Fibroblast of peridontal ligament (primary cell): ENCODE measurements around the gene KLF15.

Source experiments
- DNase-seq: peaks from one replicate; pipeline ENCODE4 v3.0.0-alpha.2; 2010; ENCODE audit errors: extremely low read depth

The KLF15 gene

DNA sequence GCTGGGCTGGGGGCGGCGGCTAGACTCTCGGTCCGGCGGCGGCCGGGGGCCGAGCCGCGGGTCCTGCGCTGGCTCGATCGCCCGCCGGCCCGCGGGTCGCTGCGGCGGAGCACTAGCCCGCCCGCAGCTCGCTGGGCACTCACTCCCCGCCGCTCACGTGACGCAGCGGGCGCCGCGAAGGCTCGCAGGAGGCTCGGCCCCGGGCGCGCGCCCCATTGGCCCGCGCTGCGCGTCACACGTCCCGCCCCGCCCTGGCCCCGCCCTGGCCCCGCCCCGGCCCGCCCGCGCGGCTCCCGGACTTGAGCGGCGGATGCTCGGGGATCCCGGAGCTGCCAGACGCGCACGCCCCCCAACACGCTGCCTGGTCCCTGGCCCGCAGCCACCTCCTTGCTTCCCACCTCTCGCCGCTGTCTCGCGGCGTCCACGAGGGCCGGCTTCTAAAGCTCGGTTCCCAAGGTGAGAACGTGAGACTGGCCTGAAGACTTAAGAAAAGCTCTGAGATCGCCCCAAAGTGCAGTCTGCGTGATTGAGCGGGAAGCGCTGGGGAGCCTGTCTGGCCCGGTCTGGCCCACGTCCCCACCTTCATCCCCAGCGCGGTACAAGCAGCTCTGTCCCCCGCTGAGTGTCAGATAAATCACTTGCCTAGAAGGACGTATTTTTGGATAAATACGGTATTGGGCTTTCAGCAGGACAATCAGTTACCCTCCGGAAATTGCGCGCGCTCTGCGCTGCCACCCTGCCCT lies at the start of gene KLF15:
Gene KLF15, minus strand, starts transcription at position 114 of the 743 bp plus-strand sequence. CDS start 4,486 bp downstream, outside the sequence.
- DNase-seq: peak; percentile 50

DNA sequence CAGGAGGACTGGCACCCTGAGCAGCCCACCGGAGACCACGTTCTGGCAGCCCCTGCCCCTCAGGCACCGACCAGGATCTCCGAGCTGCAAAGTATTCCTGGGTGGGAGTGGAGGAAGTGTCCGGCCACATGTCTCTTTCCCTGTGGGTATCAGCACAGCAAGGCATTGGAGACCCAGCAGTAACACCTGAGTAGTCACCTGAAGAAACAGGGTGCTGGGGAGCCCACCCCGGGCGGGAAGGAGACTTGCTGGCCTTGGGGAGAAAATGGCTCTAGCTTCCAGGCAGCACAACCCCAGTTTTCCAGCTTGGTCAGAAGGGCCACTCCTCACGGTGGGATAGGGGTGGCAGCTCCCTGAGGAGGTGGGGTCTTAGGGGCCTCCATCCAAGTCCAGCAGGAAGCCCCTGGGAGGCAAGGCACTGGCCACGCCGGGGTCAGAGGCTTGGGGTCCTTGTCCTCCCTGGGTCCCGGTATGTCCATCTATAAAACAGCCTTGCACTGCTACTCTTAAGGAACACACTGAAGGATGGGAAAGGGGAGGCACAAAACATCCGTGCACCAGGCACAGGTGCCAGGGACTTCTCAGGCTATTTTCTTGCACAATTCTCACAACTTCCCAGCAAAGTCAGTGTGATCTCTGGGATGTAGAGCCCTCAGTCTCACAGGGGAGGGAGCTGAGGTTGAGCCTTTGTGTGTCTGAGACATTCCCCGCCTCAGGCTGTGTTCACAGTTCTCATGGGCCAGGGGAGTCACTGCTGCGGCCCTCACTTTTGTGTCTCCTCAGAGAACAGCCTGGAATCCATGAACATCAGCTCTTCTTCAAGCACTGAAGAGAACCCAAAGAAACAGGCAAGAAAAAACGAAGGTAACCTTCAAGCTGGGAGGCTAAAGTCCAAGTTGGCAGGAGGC lies 49.4 kb upstream of the KLF15 start:
- DNase-seq: no peak

DNA sequence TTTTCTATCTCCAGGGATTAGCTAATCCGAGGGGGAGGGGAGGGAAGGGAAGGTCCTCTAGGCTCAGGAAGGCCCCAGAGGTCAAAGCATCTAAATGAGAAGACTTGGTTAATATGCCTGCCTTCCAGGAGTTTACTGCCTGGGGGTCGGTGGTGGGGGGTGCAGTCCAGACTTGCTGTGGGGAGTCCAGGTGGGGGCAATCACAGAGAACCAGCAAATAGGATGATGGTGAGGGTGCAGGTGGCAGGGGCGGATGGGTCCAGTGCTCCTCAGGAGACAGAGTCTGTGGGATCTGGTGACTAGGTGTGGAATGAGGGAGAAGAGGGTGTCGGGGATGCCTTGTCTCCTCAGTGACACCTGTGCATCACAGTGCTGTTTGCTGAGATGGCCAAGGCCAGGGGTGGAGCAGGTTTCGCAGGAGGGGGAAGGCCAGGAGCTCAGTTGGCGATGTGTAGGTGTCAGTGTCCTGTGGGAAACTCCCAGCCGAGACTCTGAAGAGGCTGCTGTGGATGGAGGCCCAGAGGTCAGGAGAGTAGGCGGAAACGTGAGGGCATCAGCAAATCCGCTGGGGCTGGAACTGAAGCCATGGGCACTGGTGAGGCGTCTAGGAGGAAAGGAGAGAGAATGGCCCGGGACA lies 45.6 kb upstream of the KLF15 start:
- DNase-seq: no peak

DNA sequence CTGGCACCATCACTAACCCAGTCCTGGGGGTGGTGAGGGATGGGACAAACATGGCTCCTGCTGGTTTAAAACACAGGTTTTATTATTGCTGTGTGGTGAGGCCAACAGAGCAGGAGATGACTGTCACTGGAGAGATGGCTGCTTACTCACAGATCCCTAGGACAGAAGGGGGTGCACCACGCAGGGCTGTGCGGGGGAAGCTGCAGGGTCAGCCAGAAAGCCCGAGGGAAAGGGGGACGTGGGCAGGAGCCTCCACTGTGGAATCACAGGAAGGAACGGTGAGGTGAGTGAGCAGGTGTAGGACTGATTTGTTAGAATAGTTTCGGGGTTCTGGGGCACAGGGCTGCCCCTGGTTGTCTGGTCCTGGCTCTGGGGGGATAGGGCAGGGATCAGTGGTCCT lies 45.0 kb upstream of the KLF15 start:
- DNase-seq: no peak

DNA sequence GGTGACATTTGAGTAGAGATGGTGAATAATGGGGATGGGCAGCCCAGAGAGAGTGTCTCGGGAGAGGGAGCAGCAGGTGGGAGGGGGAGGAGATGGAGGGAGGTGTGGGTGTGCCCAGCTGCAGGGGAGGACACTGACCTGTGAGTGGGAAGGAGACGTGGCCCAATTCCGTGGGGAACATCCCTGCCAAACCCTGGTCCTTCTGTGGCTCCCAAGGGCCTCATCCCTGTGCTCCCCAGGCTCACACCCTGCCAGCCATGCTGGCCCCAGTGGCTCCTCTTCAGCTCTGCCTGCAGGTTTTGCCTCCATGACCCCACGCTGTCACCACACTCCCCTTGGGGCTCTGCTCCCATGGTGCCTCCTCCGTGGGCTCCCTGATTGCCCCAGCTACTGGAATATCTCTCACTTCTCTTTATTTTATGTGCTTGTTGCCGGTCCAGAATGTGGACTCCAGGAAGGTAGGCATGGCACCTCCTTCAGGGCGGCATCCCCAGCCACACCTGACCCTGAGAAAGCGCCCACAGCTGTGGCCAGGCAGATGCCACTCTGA lies 44.5 kb upstream of the KLF15 start:
- DNase-seq: no peak

DNA sequence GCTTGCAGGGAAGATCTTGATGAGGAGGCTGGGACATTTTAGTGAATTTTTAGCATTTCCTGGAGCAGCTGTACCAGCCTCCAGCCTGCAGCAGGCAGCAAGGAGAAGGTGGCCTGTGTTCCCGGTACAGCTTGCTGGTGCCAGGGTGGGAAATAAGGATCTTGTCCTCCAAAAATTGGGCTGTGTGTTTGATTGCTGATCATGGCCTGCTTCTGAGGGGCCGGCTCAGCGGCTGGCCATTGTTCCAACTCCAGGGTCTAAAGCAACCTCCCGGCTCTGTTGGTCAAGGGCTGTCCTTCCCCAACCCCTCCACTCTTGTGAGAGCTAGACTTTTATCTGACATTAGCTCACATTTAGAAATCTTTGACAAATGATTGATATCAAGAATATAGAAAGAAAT lies 42.5 kb upstream of the KLF15 start:
- no peak for DNase-seq

DNA sequence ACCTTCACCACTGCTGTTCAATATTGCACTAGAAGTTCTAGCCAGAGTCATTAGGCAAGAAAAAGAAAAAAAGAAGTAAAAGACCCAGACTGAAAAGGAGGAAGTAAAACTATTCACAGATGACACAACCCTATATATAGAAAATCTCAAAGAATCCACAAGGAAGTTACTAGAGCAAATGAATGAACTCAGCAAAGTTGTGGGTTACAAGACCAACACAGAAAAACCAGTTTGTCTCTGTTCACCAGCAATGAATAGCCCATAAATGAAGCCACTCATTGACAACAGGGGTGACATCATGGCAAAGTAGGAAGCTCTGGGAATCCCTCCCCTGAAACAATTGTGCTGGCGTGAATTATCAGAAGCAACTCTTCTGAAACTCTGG lies 42.1 kb upstream of the KLF15 start:
- no peak for DNase-seq

DNA sequence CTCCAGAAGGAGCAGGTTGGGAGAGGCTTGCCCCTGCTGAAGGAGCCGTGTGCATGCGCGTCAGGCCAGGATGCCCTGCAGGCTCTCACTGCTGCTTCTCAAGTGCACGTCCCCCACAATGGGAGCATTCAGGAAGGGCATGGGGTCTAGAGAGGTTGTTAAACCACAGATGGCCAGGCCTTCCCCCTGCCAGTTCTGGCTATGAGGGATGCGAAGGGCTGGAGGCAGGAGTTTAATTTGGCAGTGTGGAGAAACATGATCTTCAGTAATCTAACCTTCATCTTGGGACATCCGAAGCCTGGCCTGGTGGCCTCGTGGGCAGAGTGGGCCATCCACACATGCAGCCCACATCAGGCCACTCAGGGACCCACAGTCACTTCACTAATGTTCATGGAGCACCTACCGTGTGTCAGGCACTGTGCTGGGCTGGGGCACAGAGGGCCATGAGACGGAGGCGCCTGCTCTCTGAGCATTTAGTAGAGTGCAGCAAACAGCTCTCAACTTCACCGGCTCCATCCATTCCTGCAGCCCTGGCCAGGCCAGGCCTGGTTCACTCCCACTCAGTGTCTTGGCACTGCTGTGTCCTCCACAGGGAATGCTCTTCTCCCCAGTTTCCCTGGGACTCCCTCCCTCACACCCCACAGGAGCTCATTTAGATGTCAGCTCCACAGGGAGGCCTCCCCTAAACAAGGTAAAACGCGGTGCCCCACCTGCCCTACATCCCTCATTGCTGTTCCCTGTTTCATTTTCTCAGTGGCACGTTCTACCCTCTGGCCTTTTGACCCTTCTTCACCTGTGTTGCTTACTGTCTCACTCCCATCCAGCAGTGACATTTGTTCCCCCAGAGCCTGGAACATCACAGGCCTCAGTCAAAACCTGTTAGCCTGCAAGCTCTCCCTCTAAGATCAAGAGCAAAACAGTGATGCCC lies 41.5 kb upstream of the KLF15 start:
- DNase-seq: no peak

DNA sequence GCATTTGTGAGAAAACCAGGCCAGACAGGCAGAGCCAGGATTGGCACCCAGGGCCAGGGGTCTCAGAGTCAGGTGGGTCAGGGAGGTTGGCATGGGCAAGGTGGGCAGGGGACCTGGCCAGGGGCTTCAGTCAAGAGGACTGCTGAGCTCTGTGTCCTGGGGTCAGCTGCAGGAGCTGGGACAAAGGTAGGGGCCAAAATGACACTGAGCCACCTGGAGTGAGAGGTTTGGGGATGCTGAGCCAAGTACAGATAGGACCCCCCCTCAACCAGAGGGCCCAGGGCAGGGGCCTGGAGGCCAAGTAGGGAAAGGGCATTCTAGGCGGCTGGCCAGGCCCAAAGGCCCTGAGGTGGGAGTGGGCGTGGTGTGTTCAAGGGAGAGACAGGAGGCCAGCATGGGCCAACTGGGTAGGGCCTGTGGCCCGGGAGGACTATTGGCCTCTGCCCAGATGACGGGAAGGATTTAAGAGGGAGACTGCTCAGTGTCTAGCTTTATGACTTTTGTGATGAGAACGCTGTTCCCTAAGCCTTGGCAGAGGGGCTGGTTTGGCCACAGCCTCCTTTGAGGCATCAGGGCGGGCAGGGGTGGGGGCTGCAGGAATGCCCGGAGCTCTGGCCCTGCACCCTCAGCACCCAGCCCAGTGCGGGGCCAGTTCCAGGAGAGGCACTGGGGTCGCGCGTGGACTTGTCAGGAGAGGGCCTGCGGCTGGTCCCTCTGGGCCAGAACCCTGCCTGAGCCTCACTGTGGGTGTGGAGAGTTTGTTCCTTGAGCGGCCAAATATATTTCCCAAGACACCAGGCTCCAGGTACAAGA lies 40.6 kb upstream of the KLF15 start:
- no peak for DNase-seq

DNA sequence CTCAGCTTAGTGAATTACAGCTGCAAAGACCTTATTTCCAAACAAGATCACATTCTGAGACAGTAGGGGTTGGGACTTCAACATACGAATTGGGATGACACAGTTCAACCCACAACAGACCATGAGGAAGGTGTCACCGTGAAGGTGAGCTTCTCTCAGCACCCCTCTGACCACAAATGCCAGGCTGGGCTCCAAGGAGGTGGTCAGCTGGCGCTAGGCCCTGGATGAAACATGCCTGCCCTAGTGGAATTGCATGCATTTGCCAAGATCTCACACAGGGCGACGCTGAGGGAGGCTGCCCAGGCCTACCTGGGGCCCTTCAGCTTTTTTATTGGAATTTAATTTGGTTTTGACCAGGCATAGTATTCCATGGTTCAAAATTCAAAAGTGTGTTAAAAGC lies 39.3 kb upstream of the KLF15 start:
- no peak for DNase-seq

DNA sequence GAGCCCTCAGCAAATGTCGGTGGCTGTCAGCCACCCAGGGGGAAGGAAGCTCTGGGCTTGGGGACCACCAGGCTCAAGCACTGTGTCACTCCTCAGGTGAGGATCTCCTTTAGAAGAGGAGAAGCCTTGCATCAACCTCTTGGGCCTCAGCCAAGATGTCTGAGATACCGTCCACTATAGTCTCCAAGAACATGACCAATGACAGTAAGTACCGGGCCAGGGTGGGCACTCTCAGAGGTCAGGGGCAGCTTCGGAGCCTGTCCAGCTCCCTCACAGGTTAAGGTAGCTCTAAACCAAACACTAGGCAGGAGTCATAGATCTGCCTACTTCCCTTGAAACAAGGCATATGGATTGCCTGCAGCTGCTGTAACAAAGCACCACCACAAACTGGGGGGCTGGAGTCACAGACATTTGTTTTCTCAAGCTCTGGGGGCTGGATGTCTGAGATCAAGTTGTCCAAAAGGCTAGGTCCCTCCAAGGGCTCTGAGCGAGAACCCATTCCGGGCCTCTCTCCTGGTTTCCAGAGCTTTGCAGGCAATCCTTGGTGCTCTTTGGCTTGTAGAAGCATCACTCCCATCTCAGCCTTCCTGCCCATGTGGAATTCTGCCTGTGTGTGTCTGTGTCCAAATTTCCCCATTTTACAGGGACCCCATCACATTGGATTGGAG lies 38.8 kb upstream of the KLF15 start:
- DNase-seq: no peak

DNA sequence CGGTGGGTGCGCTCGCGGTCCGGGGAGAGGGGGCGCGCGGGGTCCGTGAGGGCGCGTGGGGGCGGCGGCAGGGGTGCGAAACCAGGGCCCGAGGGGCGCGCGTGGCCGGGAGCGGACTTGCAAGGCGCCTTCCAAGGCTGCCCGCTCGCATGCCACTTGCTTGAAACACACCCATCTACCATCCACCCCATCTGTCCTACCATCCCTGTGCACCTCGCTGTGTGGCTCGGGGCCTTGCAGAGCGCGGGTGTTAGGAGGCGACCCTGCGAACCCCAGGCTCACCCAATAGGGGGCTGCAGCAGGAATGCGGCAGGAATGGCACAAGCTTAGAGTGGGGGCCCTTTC lies 37.7 kb upstream of the KLF15 start:
- no peak for DNase-seq

DNA sequence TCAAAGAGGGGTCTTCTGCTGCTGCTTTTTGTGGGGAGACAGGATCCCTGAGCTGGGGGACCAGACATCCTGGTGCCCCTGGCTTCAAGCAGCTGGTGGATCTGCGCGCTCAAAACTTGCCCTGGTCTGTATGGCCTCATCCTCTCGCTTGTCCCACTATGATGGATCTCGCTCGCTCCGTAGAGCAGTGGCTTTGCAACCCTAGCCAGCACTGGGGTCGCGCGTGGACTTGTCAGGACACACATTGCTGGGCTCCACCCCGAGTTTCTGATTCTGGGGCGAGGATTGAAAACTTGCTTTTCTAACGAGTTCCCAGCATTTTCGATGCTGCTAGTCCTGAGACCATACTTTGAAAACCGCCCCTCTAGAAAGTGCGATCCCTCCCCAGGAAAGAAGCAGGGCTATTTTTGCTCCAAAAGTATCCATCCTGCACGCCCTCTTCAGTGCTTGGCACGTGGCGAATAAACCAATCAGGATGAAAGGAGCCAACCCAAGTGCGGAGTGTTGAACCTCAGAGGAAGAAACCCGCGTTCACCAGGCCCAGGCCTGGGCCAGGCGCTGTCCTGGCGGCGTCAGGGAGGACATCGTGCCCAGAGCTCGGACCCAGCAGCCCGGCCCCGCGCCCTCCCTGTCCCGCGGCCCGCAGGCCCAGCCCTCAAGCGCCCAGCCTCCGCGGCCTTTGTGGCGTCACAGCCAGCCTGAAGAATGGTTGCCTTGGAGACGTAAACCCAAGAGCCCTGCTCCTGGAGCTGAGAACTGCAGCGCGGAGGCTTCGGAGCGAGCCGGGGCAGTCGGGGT lies 37.2 kb upstream of the KLF15 start, which contains the start of gene CFAP100:
Gene CFAP100, plus strand, starts transcription at position 731 of the 798 bp plus-strand sequence. CDS start 1,092 bp downstream, outside the sequence.
- peak; percentile 21 for DNase-seq

DNA sequence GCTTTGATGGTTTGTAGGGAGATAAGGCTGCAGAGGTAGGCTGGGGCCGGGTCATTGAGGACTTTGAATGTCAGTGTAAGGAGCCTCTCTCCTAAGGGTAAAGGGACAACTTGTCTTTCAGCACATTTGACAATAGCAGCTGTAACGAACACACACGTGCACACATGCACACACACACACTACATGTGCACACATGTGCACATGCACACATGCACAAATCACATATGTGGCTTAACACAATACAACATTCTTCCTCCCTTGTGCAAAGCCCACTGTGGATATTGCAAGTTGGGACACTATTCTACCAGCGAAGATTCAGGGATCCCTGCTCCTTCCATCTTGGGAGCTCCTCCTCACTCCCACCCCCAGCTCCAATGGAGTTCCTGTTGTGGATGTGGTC lies 36.4 kb upstream of the KLF15 start:
- no peak for DNase-seq

DNA sequence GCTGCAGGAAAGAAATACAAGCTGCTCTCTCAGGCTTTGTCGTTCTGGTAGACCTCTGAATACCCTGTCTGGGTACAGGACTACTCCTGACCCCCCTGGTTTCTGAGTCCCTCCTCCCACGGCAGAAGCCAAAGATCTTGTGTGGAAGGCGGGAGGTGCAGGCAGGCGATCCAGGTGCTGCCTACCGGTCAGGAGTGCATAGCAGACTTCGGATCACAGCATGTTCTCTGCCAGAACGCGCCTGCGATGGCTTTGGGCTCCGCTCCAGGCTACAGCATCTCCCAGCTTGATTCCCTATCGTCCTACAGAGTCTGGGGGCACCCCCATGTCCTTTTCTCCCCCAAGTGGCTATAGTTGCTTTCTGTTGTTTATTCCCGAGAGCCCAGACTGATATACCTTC lies 35.0 kb upstream of the KLF15 start:
- no peak for DNase-seq

DNA sequence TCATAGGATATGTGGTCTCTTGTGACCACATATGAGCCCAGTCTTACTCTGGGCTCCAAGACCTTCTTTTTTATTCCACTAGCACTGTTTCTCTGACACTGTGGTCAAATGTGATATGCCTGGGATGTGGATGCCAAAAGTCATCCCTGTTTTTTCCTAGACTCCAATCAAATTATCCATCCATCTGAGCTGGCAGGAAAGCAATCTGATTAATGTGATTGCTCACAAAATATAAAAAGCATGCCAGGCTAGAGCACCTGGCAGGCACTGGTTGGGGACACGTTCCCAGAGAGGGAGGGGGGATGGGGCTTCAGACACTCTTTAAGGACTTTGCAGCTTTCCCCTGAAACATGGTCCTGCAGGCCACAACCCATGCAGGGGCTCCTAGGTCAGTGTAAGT lies 34.4 kb upstream of the KLF15 start:
- no peak for DNase-seq

DNA sequence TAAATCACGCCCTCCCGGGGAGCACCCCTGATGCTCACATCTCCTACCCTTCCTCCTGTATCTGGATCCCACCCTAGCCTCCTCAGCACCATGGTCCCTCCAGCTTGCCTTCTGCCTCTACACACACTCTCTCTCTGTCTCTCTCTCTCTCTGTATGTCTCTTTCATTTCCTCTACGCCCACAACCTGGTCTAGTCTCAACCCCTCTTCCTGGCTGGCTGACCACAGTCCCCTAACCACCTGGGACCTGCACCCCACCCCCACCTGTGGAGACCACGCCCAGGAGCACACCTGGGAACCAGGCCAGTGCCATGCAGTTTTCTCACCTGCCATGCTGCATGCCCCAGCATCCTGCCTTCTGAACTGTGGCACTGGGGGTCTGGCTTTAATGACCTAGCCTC lies 33.5 kb upstream of the KLF15 start:
- no peak for DNase-seq

DNA sequence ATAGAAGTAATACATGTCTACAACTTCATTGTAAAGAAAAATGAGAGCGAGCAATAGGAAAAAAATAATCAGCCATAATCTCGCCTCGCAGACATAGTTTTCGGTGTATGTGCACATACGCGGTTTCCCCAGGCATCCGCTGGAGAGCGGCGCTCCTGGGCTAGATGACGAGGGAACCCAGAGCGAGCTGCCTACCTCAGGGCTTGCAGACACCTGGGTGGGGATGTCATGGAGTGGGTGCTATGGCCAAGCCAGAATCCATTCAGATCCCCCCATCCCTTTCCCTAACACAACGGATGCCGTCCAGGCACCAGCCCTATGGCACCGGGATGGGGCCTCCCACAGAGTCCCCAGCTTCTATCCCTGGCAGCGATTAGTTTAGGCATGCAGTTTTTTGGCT lies 33.0 kb upstream of the KLF15 start:
- no peak for DNase-seq

DNA sequence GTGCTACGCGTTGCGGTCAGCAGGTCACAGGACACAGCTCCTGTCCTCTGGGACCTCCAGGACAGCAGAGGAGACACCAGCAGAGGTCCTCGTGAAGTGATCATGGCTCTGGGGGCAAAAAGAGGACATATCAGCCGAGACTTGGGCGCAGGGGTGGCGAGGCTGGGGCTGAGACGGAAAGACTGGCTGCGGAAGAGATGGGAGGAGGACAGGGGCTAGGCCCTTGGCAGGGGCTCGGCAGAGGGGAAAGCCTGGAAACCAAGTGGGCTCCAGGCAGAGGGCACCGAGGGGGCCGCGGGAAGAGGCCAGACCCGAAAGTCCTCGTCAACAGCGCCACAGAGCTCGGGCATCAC lies 32.6 kb upstream of the KLF15 start:
- DNase-seq: no peak
